KMS-11 (cell line): ENCODE results near the gene SRL.

ENCODE experiments used
- H2AFZ ChIP-seq: fragments of 200-600 bp; sonication (generic); 2 replicates; pipeline ENCODE4 v1.6.1; 2016; ENCODE audit warnings: antibody characterized with exemption, mixed run types, low read depth
- H3K27ac ChIP-seq: fragments of 200-600 bp; sonication (generic); 2 replicates; pipeline ENCODE4 v1.6.1; 2016; ENCODE audit warnings: mild to moderate bottlenecking, mixed run types
- H3K27me3 ChIP-seq: fragments of 200-600 bp; sonication (generic); 2 replicates; pipeline ENCODE4 v1.6.1; 2017; ENCODE audit warnings: mild to moderate bottlenecking, low read depth, mixed run types, moderate library complexity; ENCODE audit not compliant: insufficient read depth
- H3K36me3 ChIP-seq: fragments of 200-600 bp; sonication (generic); 2 replicates; pipeline ENCODE4 v1.6.1; 2017; ENCODE audit warnings: mild to moderate bottlenecking, mixed run types; ENCODE audit not compliant: insufficient read depth
- H3K4me1 ChIP-seq: fragments of 200-600 bp; sonication (generic); 2 replicates; pipeline ENCODE4 v1.6.1; 2016; ENCODE audit warnings: mild to moderate bottlenecking, low read depth, mixed run types; ENCODE audit not compliant: poor library complexity, severe bottlenecking
- H3K4me2 ChIP-seq: fragments of 200-600 bp; sonication (generic); 2 replicates; pipeline ENCODE4 v1.7.0; 2016; ENCODE audit warnings: mild to moderate bottlenecking, mixed run types
- H3K4me3 ChIP-seq: fragments of 200-600 bp; sonication (generic); IDR thresholded peaks from 2 replicates; pipeline ENCODE4 v1.6.1; 2017; ENCODE audit warnings: low read depth, low read length, mixed read lengths; ENCODE audit not compliant: insufficient read depth
- H3K79me2 ChIP-seq: fragments of 200-600 bp; sonication (generic); 2 replicates; pipeline ENCODE4 v1.6.1; 2016; ENCODE audit warnings: low read depth, mixed run types; ENCODE audit not compliant: insufficient read depth
- H3K9ac ChIP-seq: fragments of 200-600 bp; sonication (generic); 2 replicates; pipeline ENCODE4 v1.6.1; 2016; ENCODE audit warnings: mild to moderate bottlenecking, mixed run types
- H4K20me1 ChIP-seq: fragments of 200-600 bp; sonication (generic); 2 replicates; pipeline ENCODE4 v1.6.1; 2016; ENCODE audit warnings: mild to moderate bottlenecking, mixed run types; ENCODE audit not compliant: insufficient read depth
- TF ChIP-seq, protein P1 (sequence below): fragments of 200-600 bp; sonication (generic); conservative IDR thresholded peaks from 2 replicates; pipeline ENCODE4 v1.6.1; 2017; ENCODE audit warnings: low read depth, mild to moderate bottlenecking, antibody characterized with exemption, low read length, moderate library complexity, mixed read lengths

The SRL gene

GRCh38 chr16:4140652-4141051 lies 101.2 kb downstream of the SRL start:
- no peaks in the 10 kb centered on the region for H4K20me1 ChIP-seq
- no peaks in the 10 kb centered on the region for H3K4me1 ChIP-seq
- no peak overlapping the region for H3K27ac ChIP-seq
- no peaks in the 10 kb centered on the region for H3K79me2 ChIP-seq
- H3K27me3 ChIP-seq = no peaks in the 10 kb centered on the region
- no peak overlapping the region for H3K4me2 ChIP-seq
- H3K36me3 ChIP-seq = no peaks in the 10 kb centered on the region
- H3K9ac ChIP-seq = no peak overlapping the region
- no peak overlapping the region for H2AFZ ChIP-seq
- TF ChIP-seq, protein P1, sequence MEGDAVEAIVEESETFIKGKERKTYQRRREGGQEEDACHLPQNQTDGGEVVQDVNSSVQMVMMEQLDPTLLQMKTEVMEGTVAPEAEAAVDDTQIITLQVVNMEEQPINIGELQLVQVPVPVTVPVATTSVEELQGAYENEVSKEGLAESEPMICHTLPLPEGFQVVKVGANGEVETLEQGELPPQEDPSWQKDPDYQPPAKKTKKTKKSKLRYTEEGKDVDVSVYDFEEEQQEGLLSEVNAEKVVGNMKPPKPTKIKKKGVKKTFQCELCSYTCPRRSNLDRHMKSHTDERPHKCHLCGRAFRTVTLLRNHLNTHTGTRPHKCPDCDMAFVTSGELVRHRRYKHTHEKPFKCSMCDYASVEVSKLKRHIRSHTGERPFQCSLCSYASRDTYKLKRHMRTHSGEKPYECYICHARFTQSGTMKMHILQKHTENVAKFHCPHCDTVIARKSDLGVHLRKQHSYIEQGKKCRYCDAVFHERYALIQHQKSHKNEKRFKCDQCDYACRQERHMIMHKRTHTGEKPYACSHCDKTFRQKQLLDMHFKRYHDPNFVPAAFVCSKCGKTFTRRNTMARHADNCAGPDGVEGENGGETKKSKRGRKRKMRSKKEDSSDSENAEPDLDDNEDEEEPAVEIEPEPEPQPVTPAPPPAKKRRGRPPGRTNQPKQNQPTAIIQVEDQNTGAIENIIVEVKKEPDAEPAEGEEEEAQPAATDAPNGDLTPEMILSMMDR = no peak
- H3K4me3 ChIP-seq = no peak overlapping the region

- Histone ChIP-seq H3K27ac (no peak overlapping the region), H3K36me3 (no peaks in the 10 kb centered on the region), H3K9ac (no peak overlapping the region), H3K79me2 (no peaks in the 10 kb centered on the region), H3K4me1 (no peaks in the 10 kb centered on the region), H2AFZ (no peak overlapping the region), H3K4me3 (no peak overlapping the region), H3K4me2 (no peak overlapping the region), H4K20me1 (no peaks in the 10 kb centered on the region), H3K27me3 (no peaks in the 10 kb centered on the region)
- TF ChIP-seq, protein P1 = no peak
These were observed 101.9 kb downstream of the SRL start for GRCh38 chr16:4139968-4140367.
